ENCODE results near the gene WEE2. TPM values are rescaled to one million over a fixed set of nuclear protein-coding genes. Genes with fewer than 3 reads are reported as not detected.

Gene WEE2
- total and polyA plus RNA-seq, 2 of the 13 experiments (the other 11 are each of a cell fraction or from before 2014, with no cell fraction given): not detected

DNA sequence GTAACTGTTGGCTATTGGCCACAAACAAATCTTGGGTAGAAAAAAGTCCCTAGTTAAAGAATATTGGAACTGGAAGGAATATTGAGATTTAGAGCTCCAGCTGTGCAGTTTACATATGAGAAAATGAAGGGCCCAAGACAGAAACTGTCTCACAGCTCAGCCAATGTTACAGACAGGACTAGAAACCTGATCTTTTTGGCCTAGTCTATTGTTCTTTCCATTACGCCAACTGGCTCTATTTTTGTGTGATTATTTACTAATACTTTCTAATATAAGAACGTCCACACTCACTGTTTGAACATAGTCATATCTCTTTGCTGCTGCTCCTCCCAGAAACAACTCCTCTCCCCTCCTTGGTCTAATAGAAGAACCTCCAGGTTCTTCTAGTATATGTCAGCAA is 1.2 kb downstream of the WEE2 start (continued):
- TF ChIP-seq, protein P1, sequence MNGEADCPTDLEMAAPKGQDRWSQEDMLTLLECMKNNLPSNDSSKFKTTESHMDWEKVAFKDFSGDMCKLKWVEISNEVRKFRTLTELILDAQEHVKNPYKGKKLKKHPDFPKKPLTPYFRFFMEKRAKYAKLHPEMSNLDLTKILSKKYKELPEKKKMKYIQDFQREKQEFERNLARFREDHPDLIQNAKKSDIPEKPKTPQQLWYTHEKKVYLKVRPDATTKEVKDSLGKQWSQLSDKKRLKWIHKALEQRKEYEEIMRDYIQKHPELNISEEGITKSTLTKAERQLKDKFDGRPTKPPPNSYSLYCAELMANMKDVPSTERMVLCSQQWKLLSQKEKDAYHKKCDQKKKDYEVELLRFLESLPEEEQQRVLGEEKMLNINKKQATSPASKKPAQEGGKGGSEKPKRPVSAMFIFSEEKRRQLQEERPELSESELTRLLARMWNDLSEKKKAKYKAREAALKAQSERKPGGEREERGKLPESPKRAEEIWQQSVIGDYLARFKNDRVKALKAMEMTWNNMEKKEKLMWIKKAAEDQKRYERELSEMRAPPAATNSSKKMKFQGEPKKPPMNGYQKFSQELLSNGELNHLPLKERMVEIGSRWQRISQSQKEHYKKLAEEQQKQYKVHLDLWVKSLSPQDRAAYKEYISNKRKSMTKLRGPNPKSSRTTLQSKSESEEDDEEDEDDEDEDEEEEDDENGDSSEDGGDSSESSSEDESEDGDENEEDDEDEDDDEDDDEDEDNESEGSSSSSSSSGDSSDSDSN (CRISPR knock-in tag; IDR thresholded peaks at IDR 0.05): no peak

DNA sequence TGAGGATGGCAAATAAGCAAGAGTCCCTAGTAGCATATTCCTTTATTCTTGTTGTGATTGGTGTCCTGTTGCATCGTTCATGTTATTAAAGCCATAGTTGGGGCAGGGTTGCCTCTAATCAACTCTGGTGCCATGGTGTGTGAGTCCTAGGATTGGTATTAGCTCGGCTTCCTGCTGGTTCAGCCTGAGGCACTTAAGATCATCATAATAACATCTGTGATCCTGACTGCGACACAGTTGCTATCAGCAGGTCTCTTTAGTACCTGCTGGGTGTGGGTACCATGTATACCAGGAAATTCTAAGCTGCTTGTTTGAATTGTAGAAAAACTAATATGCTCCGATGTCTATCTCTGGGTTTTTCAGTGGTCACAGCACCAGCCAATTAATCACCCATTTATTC is 1.6 kb downstream of the WEE2 start:
- ChIA-PET CTCF (ENCODE audit: low intra/inter-chr PET ratio, low total read pairs) (interaction anchor here (0.7 kb wide), 1 partner anchor 55 kb away, joined by 3 read pairs; no protein-coding TSS in a partner anchor), POLR2A (interaction anchor here (1.6 kb wide), 1 partner anchor 14 kb away, joined by 3 read pairs; no protein-coding TSS in a partner anchor)
- Histone ChIP-seq H2AFZ (ENCODE audit: low read length) (no peak overlapping the region), H3K4me1 (ENCODE audit: insufficient read depth, low read length) (peaks cover 5% of the 10 kb centered on the region), H3K4me2 (ENCODE audit: low read depth, low read length) (no peak overlapping the region), H3K27ac (ENCODE audit: extremely low read length, insufficient read depth, low read length) (no peak overlapping the region), H3K27me3 (ENCODE audit: control insufficient read depth in 1 of 2, insufficient read depth in 2 of 2, low read length in 2 of 2) (peaks cover 0 to 8% of the 10 kb centered on the region in 2 experiments; a peak in 3 of 5 replicates), H3K79me2 (ENCODE audit: insufficient read depth, low read length) (no peaks in the 10 kb centered on the region), H3K9me3 (ENCODE audit: low read length) (no peaks in the 10 kb centered on the region), H3K36me3 (replicated peaks in 1 of 2; ENCODE audit: control insufficient read depth in 1 of 2, insufficient read depth in 2 of 2, low read length in 2 of 2) (no peaks in the 10 kb centered on the region), H3K4me3 (replicated peaks in 1 of 3; ENCODE audit: insufficient read depth in 1 of 3, low read depth in 2 of 3, low read length in 3 of 3) (no peak overlapping the region), H4K20me1 (ENCODE audit: insufficient read depth, low read length) (no peaks in the 10 kb centered on the region), H3K9ac (ENCODE audit: insufficient read depth, low read depth, low read length) (no peak overlapping the region)
- 30% methylated on average over 4 of the region's 4 CpGs for WGBS (ENCODE audit: low lambda C conversion rate)
- intact Hi-C loops (cut with micrococcal nuclease; ENCODE audit: unreplicated experiment): loop anchor here (1.0 kb wide), 1 partner anchor 55 kb away; no protein-coding TSS in a partner anchor
- no TSS peak for BruUV-seq (replicated peaks)
- no peak for FAIRE-seq
- no peak for DNase-seq (ENCODE audit: low spot score)
- in situ Hi-C loops (cut with HindIII; ENCODE audit: extremely low pct_ligation_motif_present, low pct_unique_long_range_greater_than_20kb): no loop called here
- no peak for ATAC-seq
- TF ChIP-seq ZFY (CRISPR knock-in tag; IDR thresholded peaks at IDR 0.05) (no peak), CBFB (CRISPR knock-in tag; IDR thresholded peaks at IDR 0.05) (no peak), FLYWCH1 (CRISPR knock-in tag; IDR thresholded peaks at IDR 0.05) (no peak), TBX3 (IDR thresholded peaks at IDR 0.05; ENCODE audit: borderline replicate concordance) (no peak), ZNF644 (CRISPR knock-in tag; IDR thresholded peaks at IDR 0.05; ENCODE audit: low read depth) (no peak), POLR2G (IDR thresholded peaks at IDR 0.05; ENCODE audit: low read depth, low read length) (no peak), TMF1 (CRISPR knock-in tag; IDR thresholded peaks at IDR 0.05; ENCODE audit: low read depth) (no peak)
- TF ChIP-seq, protein P2, sequence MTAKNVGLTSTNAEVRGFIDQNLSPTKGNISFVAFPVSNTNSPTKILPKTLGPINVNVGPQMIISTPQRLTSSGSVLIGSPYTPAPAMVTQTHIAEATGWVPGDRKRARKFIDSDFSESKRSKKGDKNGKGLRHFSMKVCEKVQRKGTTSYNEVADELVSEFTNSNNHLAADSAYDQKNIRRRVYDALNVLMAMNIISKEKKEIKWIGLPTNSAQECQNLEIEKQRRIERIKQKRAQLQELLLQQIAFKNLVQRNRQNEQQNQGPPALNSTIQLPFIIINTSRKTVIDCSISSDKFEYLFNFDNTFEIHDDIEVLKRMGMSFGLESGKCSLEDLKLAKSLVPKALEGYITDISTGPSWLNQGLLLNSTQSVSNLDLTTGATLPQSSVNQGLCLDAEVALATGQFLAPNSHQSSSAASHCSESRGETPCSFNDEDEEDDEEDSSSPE (CRISPR knock-in tag; IDR thresholded peaks at IDR 0.05): no peak
- TF ChIP-seq, protein P3, sequence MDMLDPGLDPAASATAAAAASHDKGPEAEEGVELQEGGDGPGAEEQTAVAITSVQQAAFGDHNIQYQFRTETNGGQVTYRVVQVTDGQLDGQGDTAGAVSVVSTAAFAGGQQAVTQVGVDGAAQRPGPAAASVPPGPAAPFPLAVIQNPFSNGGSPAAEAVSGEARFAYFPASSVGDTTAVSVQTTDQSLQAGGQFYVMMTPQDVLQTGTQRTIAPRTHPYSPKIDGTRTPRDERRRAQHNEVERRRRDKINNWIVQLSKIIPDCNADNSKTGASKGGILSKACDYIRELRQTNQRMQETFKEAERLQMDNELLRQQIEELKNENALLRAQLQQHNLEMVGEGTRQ (IDR thresholded peaks at IDR 0.05; ENCODE audit: low read depth, low read length): no peak
- TF ChIP-seq, protein P3 (CRISPR knock-in tag; IDR thresholded peaks at IDR 0.05; ENCODE audit: borderline replicate concordance): no peak
- TF ChIP-seq, protein P4, sequence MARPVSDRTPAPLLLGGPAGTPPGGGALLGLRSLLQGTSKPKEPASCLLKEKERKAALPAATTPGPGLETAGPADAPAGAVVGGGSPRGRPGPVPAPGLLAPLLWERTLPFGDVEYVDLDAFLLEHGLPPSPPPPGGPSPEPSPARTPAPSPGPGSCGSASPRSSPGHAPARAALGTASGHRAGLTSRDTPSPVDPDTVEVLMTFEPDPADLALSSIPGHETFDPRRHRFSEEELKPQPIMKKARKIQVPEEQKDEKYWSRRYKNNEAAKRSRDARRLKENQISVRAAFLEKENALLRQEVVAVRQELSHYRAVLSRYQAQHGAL (CRISPR knock-in tag; IDR thresholded peaks at IDR 0.05; ENCODE audit: not compliant biosample characterization): no peak
- TF ChIP-seq, protein P5, sequence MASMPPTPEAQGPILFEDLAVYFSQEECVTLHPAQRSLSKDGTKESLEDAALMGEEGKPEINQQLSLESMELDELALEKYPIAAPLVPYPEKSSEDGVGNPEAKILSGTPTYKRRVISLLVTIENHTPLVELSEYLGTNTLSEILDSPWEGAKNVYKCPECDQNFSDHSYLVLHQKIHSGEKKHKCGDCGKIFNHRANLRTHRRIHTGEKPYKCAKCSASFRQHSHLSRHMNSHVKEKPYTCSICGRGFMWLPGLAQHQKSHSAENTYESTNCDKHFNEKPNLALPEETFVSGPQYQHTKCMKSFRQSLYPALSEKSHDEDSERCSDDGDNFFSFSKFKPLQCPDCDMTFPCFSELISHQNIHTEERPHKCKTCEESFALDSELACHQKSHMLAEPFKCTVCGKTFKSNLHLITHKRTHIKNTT (CRISPR knock-in tag; IDR thresholded peaks at IDR 0.05): no peak
